ENCODE results near the gene LUM.

The LUM gene

DNA sequence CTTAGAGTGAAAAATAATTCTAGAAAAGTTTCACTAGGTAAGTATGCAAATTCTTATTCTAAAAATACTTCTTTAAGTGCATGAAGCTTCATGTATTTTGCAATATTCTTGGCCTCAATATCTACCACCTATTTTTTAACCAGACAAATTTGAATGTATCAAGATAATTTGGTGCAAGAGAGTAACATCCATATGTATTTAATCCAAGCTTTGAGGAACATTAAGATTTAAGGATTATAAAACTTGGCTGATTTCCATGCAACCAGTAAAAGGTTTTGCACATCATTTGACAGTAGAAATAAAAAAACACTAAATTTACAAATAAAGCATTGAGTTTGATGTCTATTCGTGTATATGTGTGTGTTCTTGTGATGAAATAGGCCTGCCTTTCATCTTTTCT, 7.7 kb downstream of the LUM start:
- Histone ChIP-seq H3K27ac (ENCODE audit: low read depth, low read length) (no peak overlapping the region), H3F3A (ENCODE audit: control insufficient read depth, insufficient read depth) (no peaks in the 10 kb centered on the region), H3K79me2 (ENCODE audit: control insufficient read depth, low read length) (no peaks in the 10 kb centered on the region), H3K9me3 (ENCODE audit: control insufficient read depth, insufficient read depth, low read length) (no peaks in the 10 kb centered on the region), H4K20me1 (ENCODE audit: control insufficient read depth, insufficient read depth, low read depth, low read length) (no peaks in the 10 kb centered on the region), H3K4me3 (ENCODE audit: low read length) (no peak overlapping the region), H3K4me1 (ENCODE audit: control insufficient read depth, low read length) (no peaks in the 10 kb centered on the region), H3K36me3 (ENCODE audit: control insufficient read depth, low read length) (no peaks in the 10 kb centered on the region), H3K9me2 (replicated peaks; ENCODE audit: control insufficient read depth, low read length) (no peaks in the 10 kb centered on the region), H3K4me2 (ENCODE audit: low read length) (no peak overlapping the region), H3K27me3 (ENCODE audit: control insufficient read depth, low read length) (no peaks in the 10 kb centered on the region)
- TF ChIP-seq, protein P1, sequence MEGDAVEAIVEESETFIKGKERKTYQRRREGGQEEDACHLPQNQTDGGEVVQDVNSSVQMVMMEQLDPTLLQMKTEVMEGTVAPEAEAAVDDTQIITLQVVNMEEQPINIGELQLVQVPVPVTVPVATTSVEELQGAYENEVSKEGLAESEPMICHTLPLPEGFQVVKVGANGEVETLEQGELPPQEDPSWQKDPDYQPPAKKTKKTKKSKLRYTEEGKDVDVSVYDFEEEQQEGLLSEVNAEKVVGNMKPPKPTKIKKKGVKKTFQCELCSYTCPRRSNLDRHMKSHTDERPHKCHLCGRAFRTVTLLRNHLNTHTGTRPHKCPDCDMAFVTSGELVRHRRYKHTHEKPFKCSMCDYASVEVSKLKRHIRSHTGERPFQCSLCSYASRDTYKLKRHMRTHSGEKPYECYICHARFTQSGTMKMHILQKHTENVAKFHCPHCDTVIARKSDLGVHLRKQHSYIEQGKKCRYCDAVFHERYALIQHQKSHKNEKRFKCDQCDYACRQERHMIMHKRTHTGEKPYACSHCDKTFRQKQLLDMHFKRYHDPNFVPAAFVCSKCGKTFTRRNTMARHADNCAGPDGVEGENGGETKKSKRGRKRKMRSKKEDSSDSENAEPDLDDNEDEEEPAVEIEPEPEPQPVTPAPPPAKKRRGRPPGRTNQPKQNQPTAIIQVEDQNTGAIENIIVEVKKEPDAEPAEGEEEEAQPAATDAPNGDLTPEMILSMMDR (IDR thresholded peaks at IDR 0.05; ENCODE audit: low read depth, low read length, poor library complexity, severe bottlenecking): no peak
- no peak for TF ChIP-seq EZH2phosphoT487 (IDR thresholded peaks at IDR 0.05; ENCODE audit: borderline replicate concordance, low read length)

DNA sequence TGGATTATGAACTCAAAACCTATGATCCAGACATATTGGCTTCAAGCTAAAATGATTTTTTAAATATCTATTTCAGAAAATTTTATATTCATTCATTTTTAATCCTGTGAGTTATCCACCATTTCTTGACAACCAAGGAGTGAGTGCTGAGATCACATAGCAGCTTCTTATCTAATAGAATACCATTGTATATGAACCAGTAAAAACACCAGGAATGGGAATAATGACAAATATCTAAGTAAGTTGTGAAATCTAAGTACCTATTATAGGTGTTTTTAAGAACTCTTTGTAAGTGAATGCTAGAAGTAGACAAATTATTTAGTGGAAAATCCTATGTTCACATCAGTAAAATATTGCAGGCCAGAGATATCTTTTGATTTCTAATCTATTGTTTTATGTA, 8.2 kb downstream of the LUM start:
- Histone ChIP-seq H3K9me2 (replicated peaks; ENCODE audit: control insufficient read depth, low read length) (no peaks in the 10 kb centered on the region), H4K20me1 (ENCODE audit: control insufficient read depth, insufficient read depth, low read depth, low read length) (no peaks in the 10 kb centered on the region), H3K27me3 (ENCODE audit: control insufficient read depth, low read length) (no peaks in the 10 kb centered on the region), H3K36me3 (ENCODE audit: control insufficient read depth, low read length) (no peaks in the 10 kb centered on the region), H3K4me1 (ENCODE audit: control insufficient read depth, low read length) (no peaks in the 10 kb centered on the region), H3K9me3 (ENCODE audit: control insufficient read depth, insufficient read depth, low read length) (no peaks in the 10 kb centered on the region), H3K4me3 (ENCODE audit: low read length) (no peak overlapping the region), H3F3A (ENCODE audit: control insufficient read depth, insufficient read depth) (no peaks in the 10 kb centered on the region), H3K79me2 (ENCODE audit: control insufficient read depth, low read length) (no peaks in the 10 kb centered on the region), H3K4me2 (ENCODE audit: low read length) (no peak overlapping the region), H3K27ac (ENCODE audit: low read depth, low read length) (no peak overlapping the region)
- TF ChIP-seq, protein P1 (IDR thresholded peaks at IDR 0.05; ENCODE audit: low read depth, low read length, poor library complexity, severe bottlenecking): no peak
- TF ChIP-seq EZH2phosphoT487 (IDR thresholded peaks at IDR 0.05; ENCODE audit: borderline replicate concordance, low read length): no peak

DNA sequence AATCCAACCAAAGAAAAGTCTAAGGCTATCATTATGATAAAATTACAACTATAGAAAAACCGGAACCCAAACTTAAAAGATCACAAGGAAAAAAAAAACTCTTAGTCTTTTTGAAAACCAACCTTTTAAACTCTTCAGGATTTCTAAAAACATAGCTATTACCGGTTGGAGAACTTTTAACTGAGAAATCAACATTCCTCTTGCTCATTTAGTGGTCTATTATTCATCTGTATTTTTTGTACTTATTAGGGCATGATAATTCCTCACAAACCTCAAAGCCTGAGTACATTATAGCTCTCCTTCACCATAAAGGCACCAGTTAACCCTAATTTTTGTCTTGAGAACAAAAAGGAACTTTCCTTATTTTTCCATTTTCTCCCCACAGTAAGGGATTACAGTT, 10.4 kb downstream of the LUM start:
- Histone ChIP-seq H3K27ac (ENCODE audit: low read depth, low read length) (no peak overlapping the region), H3K4me1 (ENCODE audit: control insufficient read depth, low read length) (no peaks in the 10 kb centered on the region), H3K9me2 (replicated peaks; ENCODE audit: control insufficient read depth, low read length) (no peaks in the 10 kb centered on the region)

More for the DNA sequence above, 10.4 kb downstream of the LUM start:
- TF ChIP-seq EZH2phosphoT487 (IDR thresholded peaks at IDR 0.05; ENCODE audit: borderline replicate concordance, low read length): no peak
- TF ChIP-seq, protein P1 (IDR thresholded peaks at IDR 0.05; ENCODE audit: low read depth, low read length, poor library complexity, severe bottlenecking): no peak
- Histone ChIP-seq H3K79me2 (ENCODE audit: control insufficient read depth, low read length) (no peaks in the 10 kb centered on the region), H3F3A (ENCODE audit: control insufficient read depth, insufficient read depth) (no peaks in the 10 kb centered on the region), H3K36me3 (ENCODE audit: control insufficient read depth, low read length) (no peaks in the 10 kb centered on the region), H3K4me3 (ENCODE audit: low read length) (no peak overlapping the region), H4K20me1 (ENCODE audit: control insufficient read depth, insufficient read depth, low read depth, low read length) (no peaks in the 10 kb centered on the region), H3K4me2 (ENCODE audit: low read length) (no peak overlapping the region), H3K27me3 (ENCODE audit: control insufficient read depth, low read length) (no peaks in the 10 kb centered on the region), H3K9me3 (ENCODE audit: control insufficient read depth, insufficient read depth, low read length) (no peaks in the 10 kb centered on the region)

All from DOHH2 (cell line).